Measurements from ENCODE around the gene TMEM41A. TPM values are rescaled to one million over a fixed set of nuclear protein-coding genes. Genes with fewer than 3 reads are reported as not detected.

Gene TMEM41A
- 10.9 TPM for polyA plus RNA-seq (2013, experiment 1 of 2; ENCODE audit: insufficient read length)
- 13.2 TPM for polyA plus RNA-seq (2013, experiment 2 of 2; ENCODE audit: insufficient read length)

DNA sequence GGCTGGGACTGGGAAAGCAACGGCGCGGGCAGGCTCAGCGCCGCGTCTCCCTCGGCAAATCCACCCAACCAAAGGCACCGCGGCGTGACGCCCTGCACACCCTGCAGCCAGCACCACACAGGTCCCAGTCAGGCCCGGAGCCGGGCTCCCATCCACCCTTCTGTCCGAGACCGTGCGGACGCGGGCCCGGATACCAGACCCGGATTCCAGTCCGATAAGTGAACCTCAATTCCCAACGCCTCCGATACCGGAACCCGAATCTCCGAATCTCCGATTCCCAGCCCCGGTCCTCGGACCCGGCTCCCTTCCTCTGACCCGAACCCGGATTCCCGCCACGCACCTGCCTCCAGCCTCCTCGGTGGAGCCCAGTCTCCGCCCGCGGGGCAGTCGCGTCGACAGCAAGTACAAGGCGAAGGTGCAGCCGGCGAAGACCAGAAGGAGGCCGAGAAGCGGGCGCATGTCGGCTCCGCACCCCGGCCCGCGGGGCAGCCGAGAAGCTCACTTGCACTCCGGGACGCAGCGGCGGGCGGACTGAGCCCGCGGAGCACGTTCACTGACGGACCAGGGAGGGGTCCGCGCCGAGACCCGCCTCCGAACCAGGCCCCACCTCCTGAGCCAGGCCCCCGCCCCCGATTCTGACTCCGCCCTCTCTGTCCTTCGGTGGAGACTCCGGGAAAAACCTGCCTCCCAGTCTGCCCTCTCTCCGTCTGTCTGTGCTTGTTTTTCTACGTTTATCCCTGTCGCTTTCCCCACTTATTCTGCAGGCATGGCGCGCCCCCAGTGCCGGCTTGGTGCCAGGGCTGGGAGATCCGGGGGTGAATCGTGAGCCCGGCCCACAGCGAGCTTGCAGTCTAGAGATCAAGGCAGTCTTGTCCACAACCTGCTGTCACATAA lies at the start of gene TMEM41A:
Gene TMEM41A (minus strand): TSS at position 533 of the 894 bp plus-strand sequence. CDS start 74 bp downstream, at position 459.
- DNase-seq, result peak; percentile 89

DNA sequence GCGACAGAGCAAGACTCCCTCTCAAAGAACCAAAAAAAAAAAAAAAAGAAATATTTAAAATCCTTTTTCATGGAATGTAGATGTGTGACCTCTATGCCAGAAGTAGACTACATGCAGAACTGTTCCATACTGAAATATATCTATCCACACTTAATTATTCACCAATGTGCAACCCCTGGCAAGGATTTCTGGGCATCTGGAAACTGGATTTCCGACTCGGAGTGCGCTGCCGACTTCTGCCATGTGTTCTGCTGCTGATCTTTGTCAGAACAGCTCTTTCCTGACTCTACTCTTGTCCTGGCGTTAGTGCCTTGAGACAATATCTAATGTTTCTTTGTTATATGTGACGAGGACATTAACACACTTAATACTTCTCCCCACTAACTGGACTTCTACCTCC lies 41.9 kb upstream of the TMEM41A start:
- DNase-seq, result no peak

DNA sequence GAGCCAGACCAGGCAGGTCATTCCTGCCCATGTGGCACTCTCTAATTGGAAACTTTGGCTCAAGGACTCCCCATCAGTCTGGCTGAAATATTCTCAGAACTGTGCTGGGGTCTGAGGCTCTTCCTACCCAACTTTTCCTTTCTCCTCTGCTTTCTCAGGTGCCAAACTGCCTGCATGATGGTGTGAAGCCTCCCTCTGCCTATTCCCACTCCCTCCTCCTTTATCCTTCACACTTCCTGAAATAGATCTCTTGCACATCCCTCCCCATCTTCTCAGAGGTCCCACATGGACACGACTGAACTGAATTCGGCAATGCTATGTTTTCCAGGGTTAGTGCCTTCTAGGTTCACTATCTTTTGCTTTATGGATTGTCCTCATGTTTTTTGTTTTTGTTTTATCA lies 41.1 kb upstream of the TMEM41A start:
- no peak for DNase-seq

GRCh38 chr3:185537369-185537970 lies 38.6 kb upstream of the TMEM41A start:
- peak; percentile 63 for DNase-seq

DNA sequence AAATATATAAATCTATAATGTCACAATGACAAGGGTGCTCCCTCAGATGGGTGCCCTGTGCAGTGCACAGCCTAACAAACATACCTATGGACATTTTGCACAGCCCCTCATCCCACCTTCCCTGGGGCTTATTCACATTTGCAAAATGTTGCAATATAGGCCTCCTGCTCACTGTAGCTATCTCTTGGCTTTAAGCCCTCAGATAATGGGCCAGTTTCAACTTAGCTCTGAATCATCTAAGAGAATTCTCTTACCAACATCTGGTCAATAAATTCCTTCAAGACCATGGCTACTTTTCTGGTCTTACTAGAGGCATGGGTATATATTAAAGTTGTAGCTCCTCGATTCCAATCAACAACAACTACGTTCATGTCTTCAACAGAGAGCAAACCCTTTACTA lies 35.7 kb upstream of the TMEM41A start:
- no peak for DNase-seq

- DNase-seq, result no peak
Observed at GRCh38 chr3:185532901-185533300, 34.1 kb upstream of the TMEM41A start.

DNA sequence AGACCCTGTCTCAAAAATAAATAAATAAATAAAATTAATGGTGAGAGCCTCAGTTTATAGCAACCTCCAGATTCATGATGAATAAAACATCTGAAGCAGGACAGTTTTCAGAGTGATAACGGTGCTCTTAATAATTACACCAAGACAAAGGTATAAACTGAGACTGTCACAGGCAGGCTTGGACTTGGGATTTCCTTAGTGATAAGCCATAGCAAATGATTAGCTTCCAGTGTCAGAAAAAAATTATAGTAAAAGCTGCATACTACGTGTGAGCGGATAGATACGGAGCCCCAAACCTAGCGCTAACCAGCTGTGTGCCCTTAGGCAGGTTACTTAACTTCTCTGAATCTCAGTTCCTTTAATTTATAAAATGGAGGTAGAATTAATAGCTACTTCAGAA lies 32.0 kb upstream of the TMEM41A start:
- DNase-seq, result no peak

GRCh38 chr3:185528532-185528931 lies 29.7 kb upstream of the TMEM41A start:
- no peak for DNase-seq

DNA sequence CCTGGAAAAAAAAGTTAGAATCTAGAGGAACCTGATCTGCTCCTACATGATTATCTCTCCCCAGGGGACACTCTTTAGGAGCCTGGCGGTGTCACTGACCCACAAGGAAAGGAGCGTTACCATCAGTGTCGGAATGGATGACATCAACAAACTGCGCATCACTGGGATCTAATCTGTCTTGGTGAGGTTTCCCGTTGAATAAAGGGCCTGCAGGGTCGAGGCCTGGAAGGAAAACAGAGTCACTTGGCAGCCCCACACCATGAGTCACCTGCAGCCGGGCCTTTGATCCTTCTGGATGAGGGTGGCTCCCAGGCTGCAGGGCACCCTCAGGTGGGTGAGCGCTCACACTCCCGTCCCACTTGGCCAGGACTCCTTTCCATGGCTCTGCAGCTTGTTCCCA lies 28.5 kb upstream of the TMEM41A start:
- DNase-seq, result no peak

- DNase-seq, result no peak
Observed at GRCh38 chr3:185526349-185526951, 27.6 kb upstream of the TMEM41A start.

GRCh38 chr3:185521349-185522138 lies 22.7 kb upstream of the TMEM41A start:
- DNase-seq, result no peak

GRCh38 chr3:185519021-185519420 lies 20.2 kb upstream of the TMEM41A start:
- no peak for DNase-seq

- DNase-seq, result no peak
Observed at GRCh38 chr3:185517387-185518130, 18.7 kb upstream of the TMEM41A start.

GRCh38 chr3:185511711-185512110 lies 12.9 kb upstream of the TMEM41A start:
- DNase-seq, result no peak

GRCh38 chr3:185508335-185508991 lies 9.6 kb upstream of the TMEM41A start:
- DNase-seq, result no peak

DNA sequence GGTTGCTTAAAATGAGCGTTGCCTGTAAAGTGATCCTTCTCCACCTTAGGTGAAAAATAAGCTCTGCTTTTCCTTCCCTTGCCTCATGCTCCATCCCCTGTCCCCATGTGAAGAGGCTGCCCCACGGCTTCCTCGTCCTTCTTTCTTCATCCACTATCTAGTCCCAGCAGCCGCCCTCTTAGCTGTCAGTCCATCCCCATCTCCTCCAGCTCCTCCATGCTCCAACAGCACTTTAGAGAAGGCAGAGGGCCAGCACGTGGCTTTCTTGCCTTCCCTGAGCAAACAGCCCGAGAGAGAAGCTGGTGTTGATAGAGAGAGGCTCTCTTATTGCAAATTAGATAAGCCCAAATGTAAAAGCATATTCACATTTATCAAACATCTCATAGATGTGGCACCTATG lies 9.0 kb upstream of the TMEM41A start:
- DNase-seq, result no peak

DNA sequence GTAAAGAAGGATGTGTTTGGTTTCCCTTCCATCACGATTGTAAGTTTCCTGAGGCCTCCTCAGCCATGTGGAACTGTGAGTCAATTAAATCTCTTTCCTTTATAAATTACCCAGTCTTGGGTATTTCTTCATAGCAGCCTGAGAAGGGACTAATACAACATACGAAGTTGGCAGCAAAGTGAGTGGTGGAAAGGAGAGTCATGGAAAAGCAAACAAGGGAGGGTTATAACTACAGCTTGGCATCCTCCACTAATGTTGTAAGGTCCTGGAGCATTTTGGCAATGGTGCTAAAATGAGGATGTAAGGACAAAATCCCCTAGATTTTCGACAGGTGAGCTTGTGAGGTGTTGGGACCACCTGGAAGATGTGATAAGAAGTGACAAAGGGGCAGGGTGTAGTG lies 5.8 kb upstream of the TMEM41A start:
- DNase-seq, result no peak

DNA sequence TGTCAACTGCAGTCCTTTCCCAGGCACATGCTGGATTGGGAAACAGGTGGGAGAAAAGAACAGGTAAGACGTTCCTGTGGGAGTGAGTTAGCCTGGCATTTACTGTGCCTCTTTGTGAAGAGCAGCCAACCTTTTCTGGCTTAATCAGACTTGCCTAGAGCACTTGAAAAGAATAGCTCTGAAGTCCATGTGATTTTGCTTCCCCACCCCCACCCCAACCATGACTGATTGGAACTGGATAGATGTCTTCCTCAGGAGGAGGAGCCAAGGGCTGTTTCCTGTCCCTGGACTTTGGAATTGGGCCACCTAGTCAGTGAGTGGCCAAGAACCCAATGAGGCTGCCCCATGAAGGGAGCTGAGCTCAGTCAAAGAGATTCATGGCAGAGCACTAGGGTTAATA lies 4.7 kb upstream of the TMEM41A start:
- no peak for DNase-seq

- DNase-seq, result no peak
Observed at GRCh38 chr3:185502987-185503386, 4.2 kb upstream of the TMEM41A start.

DNA sequence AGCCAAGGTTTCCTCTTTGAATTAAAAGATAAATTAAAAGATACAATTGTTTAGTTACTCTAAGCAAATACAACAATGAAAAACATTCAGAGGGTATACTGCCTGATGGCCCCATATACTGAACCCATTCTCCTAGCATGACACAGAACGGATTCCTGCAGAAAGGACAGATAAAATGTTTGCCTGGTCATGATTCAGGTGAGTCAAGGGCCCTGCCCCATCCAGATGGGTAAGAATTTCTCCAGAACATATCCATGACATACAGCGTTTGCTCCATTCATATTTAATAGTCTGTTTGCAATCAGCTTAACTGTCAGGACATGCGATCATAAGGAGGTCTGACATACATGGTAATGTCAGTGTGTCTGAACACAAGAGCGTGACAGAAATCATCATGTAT lies 8.6 kb downstream of the TMEM41A start:
- DNase-seq, result no peak

DNA sequence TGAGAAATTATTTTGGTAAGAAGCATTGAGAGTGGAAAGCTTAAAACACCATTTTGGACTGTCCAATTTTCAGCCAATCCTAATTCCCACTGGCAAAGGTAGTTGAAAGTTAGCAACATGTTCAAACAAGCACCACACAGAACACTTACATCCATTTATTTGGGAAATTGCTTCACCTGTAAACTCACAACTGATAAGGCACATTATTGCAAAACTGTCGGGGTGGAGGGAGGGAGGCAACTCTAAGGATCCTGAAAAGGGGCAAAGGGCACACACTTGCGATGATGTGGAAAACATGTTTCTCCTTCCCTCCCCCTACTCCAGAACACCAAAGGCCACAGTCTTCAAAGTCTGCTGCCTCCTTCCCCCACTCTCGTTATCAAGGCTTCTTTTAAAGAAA lies 9.4 kb downstream of the TMEM41A start:
- DNase-seq, result no peak

Data from fibroblast of skin of scalp (primary cell).